HG03060 (cell line): ENCODE measurements around the gene PHGDH.
"Not testable (repeated sequence)": the region's sequence is repeated elsewhere in the genome, so short reads cannot be mapped to it uniquely, and the experiment has no call there.

Source experiments
- ATAC-seq: cut with Tn5 transposase; IDR thresholded peaks from one replicate; pipeline ENCODE4 v1.9.1; 2021; ENCODE audit warnings: low read depth, moderate number of reproducible peaks; ENCODE audit not compliant: unreplicated experiment

Gene PHGDH

DNA sequence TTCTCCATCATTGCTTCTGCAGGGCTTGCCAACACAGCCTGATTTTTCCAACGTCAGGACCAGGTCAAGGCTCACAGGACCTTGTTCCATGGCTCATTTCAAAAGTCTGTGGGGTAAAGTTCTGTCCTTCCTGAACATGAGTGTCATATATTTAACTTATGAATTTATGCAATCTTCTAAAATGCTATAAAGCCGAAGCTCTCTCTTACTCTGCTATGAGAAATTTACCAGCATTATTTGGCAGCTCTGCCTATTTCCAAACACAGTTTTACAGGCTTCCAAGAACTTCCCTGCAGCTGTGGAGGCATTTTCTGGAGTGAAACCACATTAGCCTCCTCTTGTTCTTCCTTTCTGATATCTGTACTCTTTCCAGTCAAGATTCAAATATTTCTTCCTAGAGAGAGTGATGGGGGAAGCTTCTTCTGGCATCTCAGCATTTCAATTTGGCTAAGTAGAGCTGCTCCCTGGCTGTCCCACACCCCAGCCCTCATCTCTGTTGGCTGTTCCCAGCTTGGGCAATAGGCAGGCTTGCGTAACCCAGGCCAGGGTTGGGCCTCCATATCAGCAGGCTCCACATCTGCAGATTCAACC is 72.6 kb downstream of the PHGDH start:
- ATAC-seq, result no peak

GRCh38 chr1:119786046-119786445 is 74.3 kb downstream of the PHGDH start:
- not testable (repeated sequence) for ATAC-seq

DNA sequence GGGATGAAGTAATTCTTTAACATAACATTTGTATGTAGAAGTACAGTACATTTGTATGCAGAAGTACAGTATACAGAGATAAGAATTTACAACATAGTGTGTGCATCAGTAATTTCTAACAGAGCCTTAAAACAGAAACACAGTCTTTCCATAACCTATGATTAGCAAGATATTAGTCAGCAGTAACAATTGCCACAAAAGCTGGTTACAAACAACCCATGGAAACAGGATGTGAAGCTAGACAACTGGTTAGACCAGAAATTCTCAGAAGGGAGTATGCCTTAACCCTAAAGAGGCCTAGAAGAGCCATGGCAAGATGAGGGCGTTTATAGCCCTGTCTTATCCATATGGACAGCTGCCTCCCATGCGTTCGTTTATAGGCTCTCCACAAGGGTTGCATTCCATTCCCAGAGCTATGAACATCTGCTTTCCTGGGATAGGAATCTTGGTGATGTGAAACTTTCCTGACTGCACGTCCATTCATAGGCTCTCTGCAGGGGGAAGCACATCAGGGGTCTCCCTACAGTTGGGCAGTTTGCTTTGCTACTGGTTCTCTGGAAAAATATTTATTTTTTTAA is 74.8 kb downstream of the PHGDH start:
- not testable (repeated sequence) for ATAC-seq

GRCh38 chr1:119787776-119788175 is 76.0 kb downstream of the PHGDH start:
- ATAC-seq, result no peak

- ATAC-seq, result no peak
These were observed 78.9 kb downstream of the PHGDH start for GRCh38 chr1:119790451-119791198.

DNA sequence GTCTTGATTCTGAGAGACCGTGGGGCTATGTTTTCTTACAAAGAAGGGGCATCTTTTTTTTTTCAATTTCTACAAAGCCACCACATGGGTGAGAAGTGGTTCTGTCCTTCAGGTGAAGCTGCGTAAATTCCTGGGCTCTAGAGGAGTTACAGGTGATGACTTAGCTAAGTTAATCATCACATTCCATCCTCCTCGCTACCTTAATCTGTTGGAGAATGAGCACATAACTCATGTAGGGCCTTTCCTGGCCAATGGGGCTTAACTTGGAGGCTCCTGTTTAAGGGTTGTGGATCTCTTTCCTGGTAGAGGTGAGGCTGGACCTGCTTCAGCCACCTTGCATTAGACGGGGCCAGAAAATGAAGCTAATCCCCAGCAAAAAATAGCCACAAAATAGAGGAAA is 79.6 kb downstream of the PHGDH start:
- ATAC-seq, result no peak
